HG02763 (cell line): Measurements from ENCODE around the gene SPTBN5.

Experiments
- ATAC-seq: cut with Tn5 transposase; IDR thresholded peaks from one replicate; pipeline ENCODE4 v1.9.1; 2021; ENCODE audit warnings: mild to moderate bottlenecking, moderate library complexity; ENCODE audit not compliant: unreplicated experiment

Gene SPTBN5

DNA sequence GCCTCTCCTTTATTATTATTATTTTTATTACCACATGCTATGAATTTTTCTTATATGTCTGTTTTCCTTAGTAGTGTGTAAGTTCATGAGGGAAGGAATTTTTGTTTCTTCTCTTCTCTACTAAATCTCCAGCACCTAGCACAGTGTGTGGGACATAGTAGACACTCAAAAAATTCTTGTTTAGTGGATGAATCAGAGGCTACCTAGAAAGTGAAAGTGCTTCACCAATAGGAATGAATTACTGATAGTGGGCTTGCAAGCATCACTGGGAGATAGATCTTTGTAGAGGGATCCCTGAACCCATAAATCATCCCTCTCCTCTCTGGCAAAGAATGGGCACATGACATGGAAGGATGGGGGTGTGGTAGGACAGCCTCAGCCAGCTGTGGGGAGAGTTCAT, 8.5 kb downstream of the SPTBN5 start:
- ATAC-seq, result no peak

DNA sequence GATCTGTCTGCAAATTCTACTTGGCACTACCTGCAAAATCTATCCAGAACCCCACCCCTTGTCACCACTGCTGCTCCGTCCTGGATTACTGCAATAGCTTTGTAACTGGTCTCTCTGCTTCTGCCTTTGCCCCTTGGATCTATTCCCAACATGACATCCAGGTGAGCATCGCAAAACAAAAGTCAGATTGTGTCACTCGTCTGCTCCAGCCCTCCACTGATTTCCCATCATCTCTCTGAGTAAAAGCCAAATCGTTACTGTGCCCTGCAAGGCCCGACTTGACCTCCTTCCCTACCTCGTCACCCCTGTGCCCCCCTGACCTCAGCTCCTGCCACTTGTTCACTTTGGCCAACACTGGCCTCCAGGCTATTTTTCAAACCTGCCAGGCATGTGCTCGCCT, 9.4 kb downstream of the SPTBN5 start:
- ATAC-seq, result no peak

DNA sequence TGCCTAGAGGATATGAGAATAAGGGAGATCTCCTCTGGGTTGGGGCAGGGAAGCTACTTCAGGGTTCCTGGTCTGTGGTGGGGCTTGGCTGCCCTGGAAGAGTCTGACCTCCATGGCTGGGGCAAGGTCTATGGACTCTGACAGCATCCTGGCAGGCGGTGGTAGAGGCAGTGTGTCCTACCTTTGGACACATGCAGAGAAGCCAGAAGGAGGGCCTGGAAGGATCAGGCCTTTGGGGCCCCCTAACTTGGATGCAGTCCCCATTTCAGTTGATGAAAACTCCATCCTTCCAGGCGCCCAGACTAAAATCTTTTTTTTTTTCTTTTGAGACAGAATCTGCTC, 10.4 kb downstream of the SPTBN5 start:
- no peak for ATAC-seq

DNA sequence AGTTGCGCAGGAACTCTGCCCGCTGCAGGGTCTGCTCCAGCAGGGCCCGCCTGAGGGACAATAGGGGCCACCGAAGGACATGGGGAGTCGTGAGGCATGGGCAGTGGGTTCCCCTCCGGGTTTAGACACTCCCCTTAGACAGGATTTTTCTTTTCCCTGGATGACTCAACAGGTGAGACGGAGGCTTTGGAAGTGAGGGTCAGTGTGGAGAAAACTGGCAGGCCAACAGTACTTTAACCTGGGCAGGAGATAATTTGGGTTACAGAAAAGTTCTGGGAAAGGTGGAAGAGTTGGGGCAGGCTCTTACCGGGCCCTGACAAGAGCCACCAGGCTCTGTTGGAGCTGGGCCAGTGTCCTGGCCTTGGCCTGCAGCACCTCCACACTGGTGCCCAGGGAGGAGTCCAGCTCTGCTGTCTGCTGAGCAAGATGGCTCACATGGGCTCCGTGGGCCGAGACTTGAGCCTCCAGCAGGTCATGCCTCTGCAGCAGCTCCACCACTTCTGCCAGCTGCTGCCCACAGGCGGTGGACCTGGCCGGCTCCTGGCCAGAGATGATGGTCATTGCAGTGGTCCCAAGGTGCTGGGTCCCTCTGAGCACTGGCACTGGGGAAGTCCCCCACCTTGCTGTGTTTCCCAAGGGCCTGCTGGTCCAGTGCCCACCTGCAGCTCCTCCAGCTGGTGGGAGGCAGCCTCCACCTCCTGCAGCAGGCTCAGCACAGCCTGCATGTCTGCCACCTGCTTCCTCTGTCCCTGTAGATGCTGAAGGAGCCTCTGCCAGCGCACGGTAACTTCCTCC, 11.0 kb downstream of the SPTBN5 start:
- no peak for ATAC-seq

DNA sequence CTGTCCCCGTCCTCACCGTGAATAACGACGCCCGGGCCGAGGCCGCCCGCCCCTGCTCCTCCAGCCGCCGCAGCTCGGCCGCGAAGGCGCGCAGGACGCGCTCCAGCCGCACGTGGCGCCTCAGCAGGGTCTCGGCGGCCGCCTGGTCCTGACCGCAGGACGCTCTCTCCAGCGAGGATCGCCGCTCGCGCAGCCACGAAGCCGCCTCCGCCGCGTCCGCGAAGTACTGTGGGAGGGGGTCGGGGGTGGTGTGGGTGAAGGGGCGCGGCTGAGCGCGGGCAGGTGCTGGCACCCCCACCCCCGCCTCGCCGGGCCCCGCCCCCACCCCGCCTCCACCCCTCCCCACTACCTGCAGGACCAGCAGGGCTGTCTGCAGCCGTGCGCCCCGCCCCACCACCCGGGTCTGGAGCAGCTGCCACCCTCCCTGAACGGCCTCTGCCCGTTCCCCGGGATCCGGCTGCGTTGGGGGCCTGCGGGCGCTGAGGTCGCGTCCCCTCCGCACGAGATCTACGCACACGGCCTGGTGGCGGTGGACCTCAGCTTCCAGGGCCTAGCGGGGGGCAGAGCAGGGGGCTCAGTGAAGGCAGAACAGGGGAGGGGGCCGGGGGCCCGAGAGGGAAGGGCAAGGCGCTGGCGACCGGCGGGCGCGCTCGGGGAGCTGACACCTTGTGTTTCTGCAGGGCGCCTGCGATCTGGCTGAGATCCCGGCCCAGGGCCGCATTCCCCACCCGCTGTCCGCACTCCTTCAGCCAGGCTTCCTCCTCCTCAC, 11.7 kb downstream of the SPTBN5 start:
- no peak for ATAC-seq

DNA sequence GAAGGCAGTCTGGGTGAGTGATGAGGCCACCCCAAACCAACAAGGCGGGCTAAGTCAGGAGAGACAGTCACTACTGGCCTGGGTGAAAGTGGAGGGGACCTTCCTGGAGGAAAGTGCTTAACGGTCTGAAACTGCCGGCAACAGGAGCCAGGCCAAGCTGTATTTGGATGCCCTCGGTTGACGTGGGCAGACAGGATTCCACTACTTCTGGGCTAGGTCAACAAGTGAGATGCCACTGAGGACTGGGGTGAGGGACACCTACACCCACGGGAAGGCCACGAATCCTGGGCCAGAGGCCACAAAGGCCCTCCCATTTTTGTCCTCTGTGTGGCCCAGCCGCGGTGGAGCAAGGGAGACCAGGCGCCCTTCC, 12.3 kb downstream of the SPTBN5 start:
- ATAC-seq, result no peak

DNA sequence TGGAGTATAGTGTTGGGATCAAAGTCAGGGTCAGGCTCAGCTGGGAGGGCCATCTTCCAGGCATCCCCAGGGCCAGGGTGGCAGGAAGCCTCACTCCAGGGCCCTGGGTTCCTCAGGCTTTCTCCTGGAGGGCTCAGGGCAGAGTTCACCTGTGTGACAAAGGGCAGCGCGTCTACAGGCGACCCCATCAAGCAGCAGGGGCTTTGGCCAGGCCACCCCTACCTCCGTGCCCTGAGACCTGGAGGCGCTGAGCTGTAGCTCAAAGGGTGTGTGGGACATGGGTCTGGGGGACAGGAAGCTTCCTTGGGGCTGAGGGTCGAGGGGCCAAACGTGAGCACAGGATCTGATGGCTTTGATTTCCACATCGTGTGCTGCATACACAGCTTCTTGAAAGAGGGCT, 12.8 kb downstream of the SPTBN5 start:
- no peak for ATAC-seq

DNA sequence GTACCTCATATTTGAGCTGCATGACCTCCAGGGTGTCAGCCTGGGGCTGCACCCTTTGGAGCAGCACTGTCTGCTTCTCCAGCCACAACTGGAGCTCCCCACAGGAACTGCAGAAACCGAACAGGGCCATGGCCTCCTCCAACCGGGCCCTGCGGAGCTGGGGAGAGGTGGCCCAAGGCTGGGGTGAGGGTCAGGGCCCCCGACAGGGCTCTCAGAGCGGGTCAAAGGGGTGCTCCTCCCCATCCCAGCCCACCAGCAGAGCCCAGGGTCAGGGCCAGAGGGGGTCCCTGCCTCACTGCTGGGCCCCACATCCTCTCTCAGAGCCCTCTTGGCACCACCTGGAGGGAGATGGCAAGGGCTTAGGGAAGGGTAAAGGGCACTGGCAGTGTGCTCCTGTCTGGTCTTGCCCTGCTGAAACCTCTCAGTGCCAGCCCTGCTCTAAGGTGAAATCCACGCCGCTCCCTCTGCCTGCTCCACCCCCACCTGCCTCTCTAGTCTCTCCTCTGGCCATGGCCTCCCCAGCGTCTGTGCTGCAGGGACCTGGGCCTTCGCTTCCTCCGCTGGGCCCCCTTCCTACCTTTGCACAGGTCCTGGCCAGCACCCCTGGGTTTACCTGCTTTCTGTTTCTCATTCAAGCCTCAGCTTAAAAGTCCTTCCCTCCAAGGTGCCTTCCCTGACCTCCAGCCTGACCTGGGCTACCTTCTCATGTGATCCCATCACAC, 13.5 kb downstream of the SPTBN5 start:
- ATAC-seq, result no peak

DNA sequence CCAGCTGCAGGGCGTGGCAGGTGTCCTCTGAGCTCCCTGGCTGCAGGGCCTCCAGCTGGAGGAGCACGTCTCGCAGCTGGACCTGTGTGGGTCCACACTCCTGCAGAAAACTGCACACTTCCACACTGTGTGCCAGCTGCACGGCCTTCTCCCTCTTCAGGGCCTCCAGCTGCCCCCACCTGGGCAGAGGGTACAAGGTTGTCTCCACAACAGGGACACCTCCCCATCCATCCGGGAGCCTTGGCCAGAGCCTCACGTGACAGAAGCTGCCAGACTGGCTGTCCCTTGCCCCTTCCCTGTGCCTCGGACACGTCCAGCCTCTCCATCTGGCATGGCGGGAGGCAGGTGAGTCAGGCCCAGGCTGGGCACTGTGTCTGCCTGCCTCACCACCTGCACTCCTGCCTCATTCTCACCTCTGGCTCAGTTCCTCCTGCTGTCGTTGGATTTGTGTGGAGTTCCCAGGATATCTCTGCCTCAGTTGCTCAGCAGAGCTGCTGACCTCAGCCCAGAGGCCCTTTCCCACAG, 14.5 kb downstream of the SPTBN5 start:
- ATAC-seq, result no peak

DNA sequence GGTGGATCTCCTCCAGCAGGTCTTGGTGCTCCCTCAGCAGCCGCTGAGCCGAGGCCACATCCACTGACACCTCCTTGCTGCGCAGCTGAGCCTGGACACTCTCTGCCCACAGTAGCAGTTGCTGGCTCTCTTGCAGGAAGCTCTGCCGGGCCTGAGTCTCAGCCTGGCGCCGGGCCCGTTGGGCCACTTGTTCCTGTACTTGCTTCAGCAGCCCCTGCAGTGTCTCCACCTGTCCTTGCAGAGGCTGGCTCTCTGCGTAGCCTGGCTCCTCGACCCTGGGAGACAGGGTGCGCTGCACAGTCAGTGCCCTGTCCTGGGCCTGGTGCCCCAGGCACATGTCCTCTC, 15.5 kb downstream of the SPTBN5 start:
- ATAC-seq, result no peak

DNA sequence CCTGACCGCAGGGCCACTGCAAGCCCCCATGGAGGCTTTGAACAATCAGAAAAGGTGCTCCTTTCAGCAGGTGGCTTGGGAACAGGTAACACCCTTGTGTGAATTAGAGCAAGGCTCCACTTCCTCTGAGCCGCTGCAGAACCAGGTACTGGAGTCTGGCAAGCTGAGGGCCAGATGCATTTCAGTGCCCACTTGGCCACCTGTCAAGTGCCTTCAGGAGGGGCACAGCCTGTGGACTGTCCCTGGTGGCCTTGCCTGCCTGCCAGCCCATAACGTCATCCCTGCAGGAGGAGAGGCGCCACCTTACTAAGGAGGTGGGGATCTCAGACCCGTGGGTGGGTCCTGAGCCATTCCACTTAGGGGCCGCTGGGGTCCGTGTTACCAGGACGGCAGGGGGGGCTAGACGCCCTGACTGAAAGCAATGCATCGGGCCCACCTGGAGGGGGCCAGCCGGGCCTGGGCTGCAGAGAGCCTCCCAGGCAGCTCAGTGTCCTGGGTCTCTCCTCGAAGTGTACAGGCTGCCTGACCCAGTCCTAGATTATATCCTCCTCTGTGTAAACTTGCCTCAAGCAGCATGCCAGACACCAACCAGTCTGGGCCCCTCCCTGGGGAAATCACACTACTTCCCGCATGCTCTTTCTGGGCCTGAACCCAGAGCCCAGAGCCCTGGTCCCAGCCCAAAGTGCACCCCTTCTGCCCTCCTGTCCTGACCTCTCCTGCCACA, 16.1 kb downstream of the SPTBN5 start:
- no peak for ATAC-seq

DNA sequence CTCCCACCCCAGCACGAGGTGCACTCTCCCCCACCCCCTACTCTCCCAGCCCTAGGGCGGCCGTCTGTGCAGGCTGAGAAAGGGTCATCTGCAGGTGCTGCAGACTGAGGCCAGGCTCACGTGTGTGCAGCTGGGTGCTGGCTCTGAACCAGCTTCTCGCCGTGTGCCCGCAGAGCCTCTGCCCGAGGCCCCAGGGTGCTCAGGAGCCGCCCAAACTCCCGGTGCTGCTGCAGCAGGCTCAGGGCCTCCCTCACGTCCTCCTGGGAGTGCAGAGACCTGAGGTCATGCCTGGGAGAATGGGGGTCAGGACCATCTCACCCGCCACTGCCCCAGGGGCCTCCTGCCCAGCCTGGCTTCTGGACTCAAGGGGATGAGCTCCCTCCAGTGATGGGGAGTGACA, 17.2 kb downstream of the SPTBN5 start:
- no peak for ATAC-seq

DNA sequence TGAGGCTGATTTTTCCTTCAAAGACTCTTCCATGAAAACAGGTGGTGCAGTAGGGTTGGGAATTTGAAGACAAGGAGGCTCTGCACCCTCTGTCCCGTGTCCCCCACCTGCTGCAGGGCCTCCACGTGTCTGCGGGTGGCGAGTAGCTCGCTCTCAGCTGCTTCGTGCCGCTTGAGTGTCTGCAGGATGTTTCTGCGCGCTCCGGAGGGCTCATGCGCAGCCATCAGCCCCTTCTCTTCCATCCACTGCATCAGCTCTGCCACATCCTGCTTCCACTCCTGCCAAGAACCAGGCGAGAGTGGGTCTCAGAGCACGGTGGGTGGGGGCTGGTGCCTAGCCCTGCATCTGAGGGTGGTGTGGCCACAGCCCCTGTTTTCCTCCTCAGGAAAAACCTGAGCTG, 17.8 kb downstream of the SPTBN5 start:
- ATAC-seq, result no peak

DNA sequence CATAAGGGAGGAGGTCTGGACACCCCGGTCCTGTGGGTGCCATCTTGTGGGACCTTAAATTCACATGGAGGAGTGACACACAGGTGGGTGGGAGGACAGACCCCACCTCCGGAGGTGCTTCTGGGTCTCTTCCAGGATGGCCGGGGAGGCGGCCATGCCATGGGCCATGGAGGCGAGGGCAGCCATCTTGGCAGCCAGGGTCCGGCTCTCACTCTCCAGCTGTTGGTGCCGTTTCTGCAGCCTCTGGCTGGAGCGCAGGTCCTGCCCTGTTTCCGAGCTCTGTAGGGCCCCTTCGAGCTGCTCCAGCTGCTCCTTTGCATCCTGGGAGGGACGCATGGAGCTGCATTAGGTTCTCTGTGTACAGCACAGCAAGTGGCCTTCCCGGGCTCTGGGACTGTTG, 19.1 kb downstream of the SPTBN5 start:
- no peak for ATAC-seq

DNA sequence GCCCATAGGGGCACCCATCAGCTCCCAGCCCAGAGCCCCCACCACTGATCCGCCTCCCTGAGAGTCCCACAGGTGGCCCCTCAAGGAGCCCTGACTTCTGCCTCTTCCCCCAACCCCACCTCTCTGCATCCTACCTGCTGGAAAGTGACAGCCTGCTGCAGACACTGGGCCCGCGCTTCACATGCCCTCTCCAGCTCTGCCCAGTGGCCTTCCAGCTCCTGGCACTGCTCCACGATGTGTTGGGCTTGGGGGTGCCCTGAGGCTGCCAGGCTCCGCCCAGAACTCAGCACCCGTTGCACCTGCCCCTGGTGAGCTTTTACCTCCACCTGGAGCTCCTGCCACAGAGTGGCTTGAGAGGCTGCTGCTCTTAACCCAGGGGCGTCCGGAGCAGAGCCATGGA, 20.1 kb downstream of the SPTBN5 start:
- no peak for ATAC-seq

DNA sequence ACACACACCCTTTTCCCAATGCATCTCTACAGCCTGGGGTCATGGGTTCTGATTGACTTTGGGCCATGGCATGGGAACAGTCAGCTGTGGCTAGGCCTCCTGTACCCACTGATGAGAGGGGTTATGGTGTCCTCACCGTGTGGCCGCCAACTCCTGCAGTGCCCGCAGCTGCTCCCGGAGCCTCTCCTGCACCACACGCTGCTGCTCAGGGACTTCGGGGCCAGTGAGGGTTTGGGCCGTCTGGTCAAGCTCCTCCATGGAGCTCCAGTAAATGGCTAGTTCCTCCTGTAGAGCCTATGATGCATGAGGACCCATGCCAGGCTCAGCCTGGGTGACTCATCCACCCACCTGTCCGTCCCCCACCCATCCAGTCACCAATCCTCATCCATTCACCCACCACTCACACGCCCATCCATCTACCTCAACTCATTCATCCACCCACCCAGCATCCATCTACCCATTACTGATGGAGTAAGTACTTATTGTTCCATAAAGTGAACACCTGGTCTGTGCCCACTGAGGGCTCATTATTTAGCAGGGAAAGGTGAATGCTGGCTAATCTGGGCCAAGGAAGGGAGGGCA, 21.6 kb downstream of the SPTBN5 start:
- no peak for ATAC-seq

DNA sequence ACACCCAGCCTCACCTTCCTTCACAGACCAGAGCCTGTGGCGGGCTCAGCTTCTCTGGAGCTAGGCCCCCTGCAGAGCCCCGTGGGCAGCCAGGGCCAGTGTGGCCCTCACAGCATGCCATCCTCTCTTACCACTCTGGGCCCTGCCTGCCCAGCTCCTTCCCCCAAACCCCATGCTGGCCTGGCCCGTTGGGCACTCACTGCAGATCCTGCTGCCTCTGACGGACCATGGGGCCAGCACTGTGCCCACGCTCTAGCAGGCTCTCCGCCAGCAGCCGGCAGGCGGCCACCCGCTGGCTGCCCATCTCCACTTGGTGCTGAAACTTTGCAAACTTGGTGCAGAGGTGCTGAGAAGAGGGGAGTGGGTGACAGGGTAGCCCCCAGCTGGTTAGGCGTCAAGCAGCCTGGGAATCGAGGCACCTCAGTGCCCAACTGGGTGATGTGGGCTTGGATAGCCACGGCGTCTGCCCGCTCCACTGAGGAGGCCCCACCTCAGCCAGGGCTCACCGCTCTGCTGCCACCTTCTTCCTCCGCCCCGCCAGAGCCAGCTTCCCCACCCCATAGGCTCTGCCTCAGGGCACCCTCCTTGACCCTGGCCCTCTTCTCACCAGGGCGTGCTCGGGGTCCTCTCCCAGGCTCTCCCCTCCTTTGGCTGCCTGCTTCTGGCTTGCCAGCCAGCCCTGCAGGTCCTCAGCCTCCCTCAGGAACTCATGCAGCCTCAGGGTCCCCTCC, 22.5 kb downstream of the SPTBN5 start:
- ATAC-seq, result no peak

DNA sequence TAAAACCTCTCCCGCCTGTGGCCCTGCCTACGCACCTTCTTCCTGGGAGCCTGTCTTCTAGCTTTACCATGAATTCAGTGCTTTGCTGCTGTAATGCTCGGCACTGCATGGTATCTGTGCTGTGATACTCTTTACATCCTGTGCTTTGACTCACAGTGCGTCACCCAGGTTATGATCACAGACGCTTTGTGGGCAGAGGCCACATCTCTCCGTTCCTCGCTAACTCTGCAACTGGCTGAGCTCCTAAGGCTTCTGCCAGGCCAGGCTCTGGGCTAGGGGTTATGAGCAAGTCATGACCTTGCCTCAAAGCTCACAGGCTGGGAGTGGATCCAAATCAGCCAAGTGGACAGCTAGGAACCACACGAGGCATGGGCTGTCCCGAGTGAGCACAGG, 23.2 kb downstream of the SPTBN5 start:
- ATAC-seq, result no peak

DNA sequence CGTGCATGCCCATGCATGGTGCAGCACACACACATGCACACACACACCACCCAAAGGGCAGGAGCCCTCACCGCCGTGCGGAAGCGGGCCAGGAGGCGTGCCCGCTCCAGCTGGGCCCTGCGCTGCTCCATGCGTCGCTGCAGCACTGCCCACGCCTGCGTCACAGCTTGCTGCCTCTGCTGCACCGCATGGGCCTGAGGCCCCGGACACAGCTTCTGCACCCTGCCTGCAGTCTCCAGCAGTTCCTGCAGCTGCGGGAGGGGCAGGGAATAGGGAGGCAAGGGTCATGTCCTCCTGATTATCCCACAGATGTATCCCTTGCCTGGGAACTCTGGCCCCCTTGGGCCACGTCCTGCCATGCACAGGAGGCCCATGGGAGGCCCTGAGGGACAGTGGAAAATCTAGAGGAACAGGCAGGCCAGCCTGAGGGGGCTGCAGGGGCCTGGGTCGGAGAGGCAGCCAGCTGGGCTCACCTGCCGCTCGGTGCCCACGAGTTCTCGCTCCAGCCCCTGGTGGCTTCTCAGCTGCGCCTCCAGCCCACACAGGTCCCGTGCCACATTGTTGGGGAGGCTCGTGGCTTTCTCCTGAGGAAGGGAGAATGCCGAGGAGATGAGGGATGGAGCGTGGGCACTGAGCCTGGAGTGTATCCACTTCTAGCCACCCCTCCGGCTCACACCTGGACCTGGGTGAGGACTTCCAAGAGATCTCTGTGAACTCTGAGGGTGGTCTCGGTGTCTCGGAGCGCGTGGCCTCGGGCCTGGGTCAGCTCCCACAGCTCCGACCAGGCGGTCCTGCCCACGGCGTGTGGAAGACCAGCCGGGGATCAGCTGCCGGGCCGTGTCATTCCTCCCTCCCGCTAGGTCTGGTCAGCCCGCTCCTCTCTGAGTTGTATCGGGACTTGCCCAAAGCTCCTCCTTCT, 23.8 kb downstream of the SPTBN5 start:
- ATAC-seq, result no peak
